AG09319 (cell line): Measurements from ENCODE around the gene HRG.

Experiments used
- DNase-seq: peaks from one replicate; pipeline ENCODE4 v3.0.0-alpha.2; 2010; ENCODE audit warnings: low read depth; ENCODE audit errors: extremely low read depth
- CTCF ChIP-seq: IDR thresholded peaks from 2 replicates; pipeline ENCODE4 v1.5.1; 2011; ENCODE audit warnings: low read depth, mild to moderate bottlenecking, inconsistent platforms, low read length, moderate library complexity

HRG gene

GRCh38 chr3:186713499-186713898 lies 47.7 kb downstream of the HRG start:
- no peak for TF ChIP-seq CTCF
- no peak for DNase-seq

- DNase-seq, result no peak
- no peak for TF ChIP-seq CTCF
Measured at GRCh38 chr3:186717039-186717457, 51.2 kb downstream of the HRG start, which contains the start of gene KNG1. Gene KNG1, plus strand, starts transcription at chr3:186717359. Its CDS starts 184 bp downstream, at chr3:186717543.

GRCh38 chr3:186719945-186720739 lies 54.3 kb downstream of the HRG start:
- DNase-seq, result no peak
- TF ChIP-seq CTCF, result no peak

- no peak for DNase-seq
- TF ChIP-seq CTCF, result peak; percentile 27
Measured at GRCh38 chr3:186722457-186722856, 56.6 kb downstream of the HRG start.

- no peak for DNase-seq
- TF ChIP-seq CTCF, result no peak
Measured at GRCh38 chr3:186724911-186725310, 59.1 kb downstream of the HRG start.
